ENCODE data around the gene CHPF. TPM values are rescaled to one million over a fixed set of nuclear protein-coding genes. Genes with fewer than 3 reads are reported as not detected.

The CHPF gene
- total and polyA plus RNA-seq, 10 of the 15 experiments (the other 5 are each of a cell fraction or from before 2014, with no cell fraction given): 0.09 to 17.4 (median 8.3) TPM; not detected in 1

DNA sequence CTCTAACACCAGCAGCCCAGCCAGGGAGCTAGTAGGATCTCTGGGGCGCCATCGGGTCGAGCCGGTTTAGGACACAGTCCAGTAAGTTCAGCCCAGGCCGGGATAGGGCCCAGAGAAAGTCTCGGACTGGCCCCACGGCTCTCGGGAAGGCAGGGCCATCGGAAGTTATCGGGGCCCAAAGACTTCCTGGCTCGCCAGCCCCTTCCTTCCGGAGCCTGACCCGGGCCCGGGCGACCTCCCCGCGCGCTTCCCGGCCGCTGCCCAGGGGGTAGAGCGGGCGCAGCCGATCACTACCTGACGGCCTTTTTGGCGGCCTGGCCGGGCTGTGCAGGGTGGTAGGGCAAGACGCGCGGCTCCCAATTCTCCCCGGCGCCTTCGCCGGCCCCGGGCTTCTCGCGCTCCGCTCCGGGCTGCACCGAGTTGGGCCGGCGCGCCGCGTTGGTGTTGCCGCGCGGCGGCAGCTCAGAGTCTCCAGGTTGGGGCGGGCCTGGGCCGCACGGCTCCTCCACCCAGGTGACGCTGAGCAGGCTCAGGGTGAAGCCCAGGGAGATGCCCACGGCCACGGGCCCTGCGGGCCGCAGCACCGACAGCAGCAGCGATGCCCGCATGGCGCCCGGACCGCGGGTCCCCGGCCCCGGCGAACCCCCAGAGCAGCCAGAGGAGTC, 546 bp downstream of the CHPF start:
- BruUV-seq (replicated peaks): no TSS peak
- CTCF ChIA-PET: interaction anchor here (0.6 to 4.5 kb wide), 12 partner anchors 9 to 147 kb away, joined by 3 to 68 read pairs (median 4); partner anchors contain the start of gene GMPPA

More for the DNA sequence above, 546 bp downstream of the CHPF start:
- Histone ChIP-seq H3K27ac (ENCODE audit: control insufficient read depth, insufficient read depth) (no peak overlapping the region), H3K4me1 (ENCODE audit: control insufficient read depth, insufficient read depth, low read length) (peaks cover 3% of the 10 kb centered on the region; the same call in 1 of the 2 replicates), H3K79me2 (ENCODE audit: control insufficient read depth, insufficient read depth, low read length) (no peaks in the 10 kb centered on the region), H3K27me3 (replicated peaks in 1 of 2; ENCODE audit: control insufficient read depth in 2 of 2, insufficient read depth in 2 of 2, low read length in 1 of 2) (peaks cover 0 to 7% of the 10 kb centered on the region in 2 experiments; a peak in 2 of 4 replicates), H3K4me2 (ENCODE audit: control insufficient read depth, insufficient read depth) (peak overlapping the region; percentile 81), H2AFZ (ENCODE audit: control insufficient read depth, low read depth, low read length) (peak overlapping the region; percentile 62), H3K9me3 (replicated peaks; ENCODE audit: control insufficient read depth, insufficient read depth, low read length) (no peaks in the 10 kb centered on the region), H3K4me3 (peak overlapping the region; percentile 69), H4K20me1 (ENCODE audit: control insufficient read depth, insufficient read depth) (no peaks in the 10 kb centered on the region; the same call in 1 of the 2 replicates), H3K36me3 (ENCODE audit: control insufficient read depth in 2 of 2, insufficient read depth in 2 of 2, low read length in 1 of 2) (no peaks in the 10 kb centered on the region; a peak in 1 of 4 replicates), H3K9ac (ENCODE audit: control insufficient read depth, insufficient read depth, low read length) (peak overlapping the region; percentile 44; the same call in 1 of the 2 replicates)
- no peak for DNase-seq (ENCODE audit: low read depth, low spot score)
- RAD21 ChIA-PET (ENCODE audit: unreplicated experiment): interaction anchor here (1.0 to 3.7 kb wide), 4 partner anchors 44 to 147 kb away, joined by 3 to 25 read pairs (median 12); partner anchors contain the start of gene GMPPA
- no peak for TF ChIP-seq SUPT20H (IDR thresholded peaks at IDR 0.05; ENCODE audit: borderline replicate concordance, control insufficient read depth, low read depth, low read length)
- peak in 1 of 2 experiments; percentile 35; a peak in 1 of 4 replicates for TF ChIP-seq ETV6 (conservative IDR thresholded peaks at IDR 0.05 in 1 of 2, IDR thresholded peaks at IDR 0.05 in 1 of 2; ENCODE audit: borderline replicate concordance in 1 of 2, low read depth in 1 of 2)
- no peak for TF ChIP-seq E4F1 (IDR thresholded peaks at IDR 0.05; ENCODE audit: borderline replicate concordance, partially characterized antibody)
- no peak for TF ChIP-seq BCL11A (IDR thresholded peaks at IDR 0.05; ENCODE audit: low read depth, low read length)
- TF ChIP-seq, protein P1, sequence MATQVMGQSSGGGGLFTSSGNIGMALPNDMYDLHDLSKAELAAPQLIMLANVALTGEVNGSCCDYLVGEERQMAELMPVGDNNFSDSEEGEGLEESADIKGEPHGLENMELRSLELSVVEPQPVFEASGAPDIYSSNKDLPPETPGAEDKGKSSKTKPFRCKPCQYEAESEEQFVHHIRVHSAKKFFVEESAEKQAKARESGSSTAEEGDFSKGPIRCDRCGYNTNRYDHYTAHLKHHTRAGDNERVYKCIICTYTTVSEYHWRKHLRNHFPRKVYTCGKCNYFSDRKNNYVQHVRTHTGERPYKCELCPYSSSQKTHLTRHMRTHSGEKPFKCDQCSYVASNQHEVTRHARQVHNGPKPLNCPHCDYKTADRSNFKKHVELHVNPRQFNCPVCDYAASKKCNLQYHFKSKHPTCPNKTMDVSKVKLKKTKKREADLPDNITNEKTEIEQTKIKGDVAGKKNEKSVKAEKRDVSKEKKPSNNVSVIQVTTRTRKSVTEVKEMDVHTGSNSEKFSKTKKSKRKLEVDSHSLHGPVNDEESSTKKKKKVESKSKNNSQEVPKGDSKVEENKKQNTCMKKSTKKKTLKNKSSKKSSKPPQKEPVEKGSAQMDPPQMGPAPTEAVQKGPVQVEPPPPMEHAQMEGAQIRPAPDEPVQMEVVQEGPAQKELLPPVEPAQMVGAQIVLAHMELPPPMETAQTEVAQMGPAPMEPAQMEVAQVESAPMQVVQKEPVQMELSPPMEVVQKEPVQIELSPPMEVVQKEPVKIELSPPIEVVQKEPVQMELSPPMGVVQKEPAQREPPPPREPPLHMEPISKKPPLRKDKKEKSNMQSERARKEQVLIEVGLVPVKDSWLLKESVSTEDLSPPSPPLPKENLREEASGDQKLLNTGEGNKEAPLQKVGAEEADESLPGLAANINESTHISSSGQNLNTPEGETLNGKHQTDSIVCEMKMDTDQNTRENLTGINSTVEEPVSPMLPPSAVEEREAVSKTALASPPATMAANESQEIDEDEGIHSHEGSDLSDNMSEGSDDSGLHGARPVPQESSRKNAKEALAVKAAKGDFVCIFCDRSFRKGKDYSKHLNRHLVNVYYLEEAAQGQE (IDR thresholded peaks at IDR 0.05; ENCODE audit: low read depth, low read length): peak; percentile 28; the same call in 1 of the 2 replicates
- peak; percentile 21; the same call in 1 of the 2 replicates for TF ChIP-seq NKRF (conservative IDR thresholded peaks at IDR 0.05)
- no peak for TF ChIP-seq CHD1 (IDR thresholded peaks at IDR 0.05; ENCODE audit: low read depth, low read length)
- intact Hi-C loops (cut with micrococcal nuclease; ENCODE audit: unreplicated experiment): no loop called here
- SMC1A ChIA-PET (ENCODE audit: uncharacterized antibody, unreplicated experiment): interaction anchor here (1.0 to 1.3 kb wide), 3 partner anchors 13 to 139 kb away, joined by 3 read pairs; no protein-coding TSS in a partner anchor
- ATAC-seq: peak; percentile 69
- in situ Hi-C loops (cut with MboI): loop anchor here (5.0 kb wide), 1 partner anchor 144 kb away; no protein-coding TSS in a partner anchor
- WGBS (ENCODE audit: insufficient coverage, insufficient replicate concordance, low lambda C conversion rate, missing lambda C conversion rate): 1% methylated on average over 57 of the region's 66 CpGs
- no peak for FAIRE-seq
- POLR2A ChIA-PET: interaction anchor here (1.0 to 1.3 kb wide), 2 partner anchors 54 to 147 kb away, joined by 3 to 5 read pairs; partner anchors contain the start of gene STK11IP

Data from GM12878 (cell line).